ENCODE data around the gene MRPL53. TPM values are rescaled to one million over a fixed set of nuclear protein-coding genes. Genes with fewer than 3 reads are reported as not detected.
A peak's percentile ranks its signal among the peaks of the same experiment; 100 is the strongest.

The MRPL53 gene
- polyA plus RNA-seq, 3 donors: 48.6 to 133 (median 106) TPM

GRCh38 chr2:74502720-74503505 is 30.4 kb upstream of the MRPL53 start:
- H3K9ac ChIP-seq (ENCODE audit: insufficient read depth, low read length, poor library complexity, severe bottlenecking): peak overlapping the region; percentile 75
- peaks cover 39 to 42% of the 10 kb centered on the region in 2 donors for H3K36me3 Mint-ChIP-seq
- peaks cover 43 to 57% (median 47%) of the 10 kb centered on the region in 3 donors for H3K27me3 Mint-ChIP-seq (ENCODE audit: low read depth in 3 of 3)

More at GRCh38 chr2:74502720-74503505, 30.4 kb upstream of the MRPL53 start:
- peaks cover 71% of the 10 kb centered on the region for H3K4me1 Mint-ChIP-seq
- Histone ChIP-seq H4K20me1 (ENCODE audit: insufficient read depth, low read length) (no peaks in the 10 kb centered on the region), H3K27me3 (ENCODE audit: control insufficient read depth in 2 of 2, insufficient read depth in 2 of 2, low read length in 2 of 2) (peaks cover 41 to 47% of the 10 kb centered on the region in 2 donors), H3K79me2 (ENCODE audit: insufficient read depth, low read length) (peaks cover 28% of the 10 kb centered on the region), H3K4me2 (replicated peaks; ENCODE audit: extremely low read depth, low read length, poor library complexity, severe bottlenecking) (peak overlapping the region; percentile 88), H3K9me3 (replicated peaks in 1 of 2; ENCODE audit: control insufficient read depth in 1 of 2, insufficient read depth in 1 of 2, low read length in 2 of 2) (peaks cover 0 to 16% of the 10 kb centered on the region in 2 donors), H2AFZ (ENCODE audit: insufficient read depth, low read depth, low read length, poor library complexity, severe bottlenecking) (peak overlapping the region; percentile 92), H3K27ac (ENCODE audit: low read depth in 1 of 2, low read length in 2 of 2) (peak overlapping the region; percentile 74 to 89), H3K4me3 (replicated peaks in 1 of 3; ENCODE audit: low read depth in 2 of 3, low read length in 3 of 3) (peak overlapping the region; percentile 39 to 85 (median 77)), H3K36me3 (replicated peaks in 1 of 2; ENCODE audit: control insufficient read depth in 1 of 2, insufficient read depth in 2 of 2, low read length in 2 of 2) (no peaks in the 10 kb centered on the region), H3K4me1 (ENCODE audit: control insufficient read depth in 1 of 2, insufficient read depth in 2 of 2, low read length in 2 of 2) (peaks cover 72 to 77% of the 10 kb centered on the region in 2 donors)
- TF ChIP-seq CTCF (IDR thresholded peaks at IDR 0.05): peak; percentile 24
- WGBS (ENCODE audit: insufficient coverage): under 1% methylated on average over 63 of the region's 67 CpGs
- H3K27ac Mint-ChIP-seq: peak overlapping the region; percentile 78 to 94 (median 88)
- peaks cover 0 to 21% (median 3%) of the 10 kb centered on the region in 7 donors for H3K9me3 Mint-ChIP-seq
- intact Hi-C loops (cut with micrococcal nuclease): no loop called here
- peak overlapping the region; percentile 88 to 96 for H3K4me3 Mint-ChIP-seq
- DNase-seq: peak; percentile 87 to 93 (median 91)

All from CD14-positive monocyte (primary cell).